NT2/D1 (cell line): ENCODE data around the gene CRHBP.

Experiments
- SUZ12 ChIP-seq: IDR thresholded peaks from 2 replicates; pipeline ENCODE4 v1.6.1; 2011; ENCODE audit not compliant: insufficient read length, insufficient read depth; ENCODE audit errors: extremely low read depth
- YY1 ChIP-seq: IDR thresholded peaks from 2 replicates; pipeline ENCODE4 v1.6.1; 2011; ENCODE audit not compliant: insufficient read length, insufficient read depth
- ZNF274 ChIP-seq: IDR thresholded peaks from 2 replicates; pipeline ENCODE4 v1.6.1; 2011; ENCODE audit warnings: mild to moderate bottlenecking, low read depth, low read length

GRCh38 chr5:77010243-77010642 is 57.4 kb downstream of the CRHBP start:
- no peak for TF ChIP-seq SUZ12
- TF ChIP-seq YY1: no peak
- TF ChIP-seq ZNF274: no peak
